ENCODE measurements around the gene CRYBA2.

Gene CRYBA2

GRCh38 chr2:219023045-219023605 lies 29.9 kb upstream of the CRYBA2 start:
- ATAC-seq (no peak), DNase-seq (no peak)

- no peak for DNase-seq
Observed at GRCh38 chr2:219022616-219023015, 29.4 kb upstream of the CRYBA2 start.

GRCh38 chr2:219022041-219022440 lies 28.8 kb upstream of the CRYBA2 start:
- no peak for DNase-seq
- ATAC-seq = no peak

More at GRCh38 chr2:219022616-219023015, 29.4 kb upstream of the CRYBA2 start:
- ATAC-seq = no peak

- no peak for DNase-seq
- no peak for ATAC-seq
Observed at GRCh38 chr2:219021591-219021990, 28.4 kb upstream of the CRYBA2 start.

GRCh38 chr2:219020604-219021365 lies 27.6 kb upstream of the CRYBA2 start:
- DNase-seq = no peak
- no peak for ATAC-seq

GRCh38 chr2:219019436-219019835 lies 26.2 kb upstream of the CRYBA2 start:
- ATAC-seq (no peak), DNase-seq (no peak)

GRCh38 chr2:219018726-219019125 lies 25.5 kb upstream of the CRYBA2 start:
- DNase-seq (no peak), ATAC-seq (no peak)

GRCh38 chr2:219018286-219018685 lies 25.1 kb upstream of the CRYBA2 start:
- DNase-seq (no peak), ATAC-seq (no peak)

- no peak for DNase-seq
- no peak for ATAC-seq
Observed at GRCh38 chr2:219017201-219017931, 24.1 kb upstream of the CRYBA2 start.

- DNase-seq = no peak
- ATAC-seq = no peak
Observed at GRCh38 chr2:219016721-219017120, 23.5 kb upstream of the CRYBA2 start.

GRCh38 chr2:219010873-219011272 lies 17.7 kb upstream of the CRYBA2 start:
- ATAC-seq (no peak), DNase-seq (no peak)

- DNase-seq (peak; percentile 24), ATAC-seq (peak; percentile 66)
Observed at GRCh38 chr2:219010162-219010756, 17.0 kb upstream of the CRYBA2 start.

GRCh38 chr2:219009294-219009693 lies 16.1 kb upstream of the CRYBA2 start:
- ATAC-seq (no peak), DNase-seq (no peak)

GRCh38 chr2:219003979-219004378 lies 10.8 kb upstream of the CRYBA2 start:
- DNase-seq (no peak), ATAC-seq (no peak)

GRCh38 chr2:219003267-219003634 lies 10.0 kb upstream of the CRYBA2 start:
- ATAC-seq = no peak
- no peak for DNase-seq

- peak; percentile 20 for ATAC-seq
Observed at GRCh38 chr2:219002395-219003266, 9.4 kb upstream of the CRYBA2 start.

GRCh38 chr2:219001577-219002394 lies 8.6 kb upstream of the CRYBA2 start:
- ATAC-seq (peak; percentile 62), DNase-seq (peak; percentile 61)

More at GRCh38 chr2:219002395-219003266, 9.4 kb upstream of the CRYBA2 start:
- DNase-seq = peak; percentile 69

GRCh38 chr2:219001100-219001576 lies 7.9 kb upstream of the CRYBA2 start:
- DNase-seq (no peak), ATAC-seq (no peak)

- DNase-seq (no peak), ATAC-seq (no peak)
Observed at GRCh38 chr2:219000569-219000960, 7.3 kb upstream of the CRYBA2 start.

GRCh38 chr2:218999881-219000568 lies 6.8 kb upstream of the CRYBA2 start:
- DNase-seq (no peak), ATAC-seq (no peak)
